ENCODE results near the gene ZNF503. TPM values are rescaled to one million over a fixed set of nuclear protein-coding genes. Genes with fewer than 3 reads are reported as not detected.

Gene ZNF503
- total RNA-seq, 4 donors from 2014 or later, result 9.9 to 15.9 (median 12.0) TPM

DNA sequence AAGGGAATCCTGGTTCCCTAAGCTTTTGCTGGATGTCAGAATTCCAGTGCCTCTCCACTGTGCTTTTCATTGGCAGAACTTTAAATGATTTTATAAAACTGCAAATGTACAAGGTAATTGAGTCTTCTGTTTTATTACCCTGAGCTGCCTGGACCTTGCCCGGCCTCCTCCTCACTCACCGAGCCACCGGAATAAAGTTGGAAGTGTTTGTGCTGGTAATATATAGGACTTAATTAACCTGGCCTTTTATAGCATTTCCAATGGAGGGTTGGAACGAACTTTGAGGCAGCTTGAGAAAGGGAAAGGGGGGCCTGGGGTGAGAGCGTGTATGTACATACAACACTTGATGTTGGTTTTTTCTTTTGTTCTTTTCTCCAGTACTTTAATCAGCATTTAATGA, 43.4 kb downstream of the ZNF503 start:
- H3K4me3 ChIP-seq, result no peak overlapping the region
- H3K36me3 ChIP-seq, result no peaks in the 10 kb centered on the region
- TF ChIP-seq EP300 (IDR thresholded peaks at IDR 0.05) (no peak), POLR2A (IDR thresholded peaks at IDR 0.05) (no peak)
- TF ChIP-seq, protein P1, sequence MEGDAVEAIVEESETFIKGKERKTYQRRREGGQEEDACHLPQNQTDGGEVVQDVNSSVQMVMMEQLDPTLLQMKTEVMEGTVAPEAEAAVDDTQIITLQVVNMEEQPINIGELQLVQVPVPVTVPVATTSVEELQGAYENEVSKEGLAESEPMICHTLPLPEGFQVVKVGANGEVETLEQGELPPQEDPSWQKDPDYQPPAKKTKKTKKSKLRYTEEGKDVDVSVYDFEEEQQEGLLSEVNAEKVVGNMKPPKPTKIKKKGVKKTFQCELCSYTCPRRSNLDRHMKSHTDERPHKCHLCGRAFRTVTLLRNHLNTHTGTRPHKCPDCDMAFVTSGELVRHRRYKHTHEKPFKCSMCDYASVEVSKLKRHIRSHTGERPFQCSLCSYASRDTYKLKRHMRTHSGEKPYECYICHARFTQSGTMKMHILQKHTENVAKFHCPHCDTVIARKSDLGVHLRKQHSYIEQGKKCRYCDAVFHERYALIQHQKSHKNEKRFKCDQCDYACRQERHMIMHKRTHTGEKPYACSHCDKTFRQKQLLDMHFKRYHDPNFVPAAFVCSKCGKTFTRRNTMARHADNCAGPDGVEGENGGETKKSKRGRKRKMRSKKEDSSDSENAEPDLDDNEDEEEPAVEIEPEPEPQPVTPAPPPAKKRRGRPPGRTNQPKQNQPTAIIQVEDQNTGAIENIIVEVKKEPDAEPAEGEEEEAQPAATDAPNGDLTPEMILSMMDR (IDR thresholded peaks at IDR 0.05), result no peak
- 69 to 73% methylated on average over 5 of the region's 5 CpGs for WGBS, 2 donors
- H3K27ac ChIP-seq, result peak overlapping the region in 1 of 4 donors; percentile 23
- H3K9me3 ChIP-seq, result peaks cover 0 to 20% (median 0%) of the 10 kb centered on the region in 4 donors
- no peak for DNase-seq (ENCODE audit: low spot score in 2 of 2)
- peaks cover 0 to 4% (median 1%) of the 10 kb centered on the region in 4 donors for H3K4me1 ChIP-seq
- H3K27me3 ChIP-seq, result no peaks in the 10 kb centered on the region

- WGBS, 2 donors, result 91 to 95% methylated on average over 4 of the region's 4 CpGs
- Histone ChIP-seq H3K36me3 (no peaks in the 10 kb centered on the region), H3K27me3 (no peaks in the 10 kb centered on the region), H3K27ac (no peak overlapping the region), H3K9me3 (peaks cover 0 to 20% (median 0%) of the 10 kb centered on the region in 4 donors), H3K4me1 (peaks cover 0 to 4% (median 2%) of the 10 kb centered on the region in 4 donors), H3K4me3 (no peak overlapping the region)
- no peak for TF ChIP-seq EP300 (IDR thresholded peaks at IDR 0.05)
- TF ChIP-seq POLR2A (IDR thresholded peaks at IDR 0.05), result no peak
- TF ChIP-seq, protein P1 (IDR thresholded peaks at IDR 0.05), result no peak
- DNase-seq (ENCODE audit: low spot score in 2 of 2), result no peak
Observed at GRCh38 chr10:75357500-75357899, 44.1 kb downstream of the ZNF503 start.

DNA sequence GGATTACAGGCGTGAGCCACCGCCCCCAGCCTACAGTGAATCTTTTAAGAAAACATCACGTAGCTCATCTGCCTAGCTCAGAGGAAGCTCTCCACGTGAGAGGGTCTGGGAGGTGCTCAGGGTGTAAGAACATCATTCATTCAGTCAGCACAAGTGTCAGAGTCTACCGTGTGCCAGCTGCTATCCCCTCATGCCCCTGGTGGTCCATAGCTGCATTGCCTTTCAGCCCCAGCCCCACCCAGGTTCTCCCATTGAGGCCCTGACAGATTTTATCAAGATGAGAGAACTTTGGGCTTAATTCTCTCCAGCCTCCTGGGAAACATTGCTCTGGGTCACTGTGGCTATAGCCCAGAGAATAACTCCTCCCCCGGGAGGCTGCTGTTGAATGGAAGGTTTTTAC, 45.1 kb downstream of the ZNF503 start:
- no peaks in the 10 kb centered on the region for H3K36me3 ChIP-seq
- no peak for DNase-seq (ENCODE audit: low spot score in 2 of 2)
- no peak overlapping the region for H3K27ac ChIP-seq
- H3K4me1 ChIP-seq, result peaks cover 0 to 4% (median 2%) of the 10 kb centered on the region in 4 donors
- 71 to 78% methylated on average over 6 of the region's 6 CpGs for WGBS, 2 donors
- H3K9me3 ChIP-seq, result peaks cover 0 to 20% (median 0%) of the 10 kb centered on the region in 4 donors
- no peak overlapping the region for H3K4me3 ChIP-seq
- no peak for TF ChIP-seq POLR2A (IDR thresholded peaks at IDR 0.05)
- TF ChIP-seq, protein P1 (IDR thresholded peaks at IDR 0.05), result no peak
- no peaks in the 10 kb centered on the region for H3K27me3 ChIP-seq

DNA sequence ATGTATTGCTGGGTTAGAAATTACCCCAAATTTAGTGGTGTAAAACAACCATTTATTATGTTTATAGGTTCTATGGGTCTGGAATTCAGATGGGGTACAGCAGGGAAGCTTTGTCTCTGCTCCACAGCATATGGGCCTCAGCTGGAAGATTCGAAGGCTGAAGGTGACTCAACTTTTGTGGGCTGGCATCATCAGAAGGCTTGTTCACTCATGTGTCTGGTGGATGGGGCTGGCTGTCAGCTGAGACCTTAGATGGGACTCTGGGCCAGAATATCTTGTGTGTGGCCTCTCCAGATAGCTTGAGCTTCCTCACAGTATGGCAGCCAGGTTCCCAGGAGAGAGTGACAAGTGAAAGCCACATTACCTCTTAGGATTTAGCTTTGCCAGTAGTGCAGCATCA, 45.9 kb downstream of the ZNF503 start:
- no peak for DNase-seq (ENCODE audit: low spot score in 2 of 2)
- 82 to 100% methylated on average over 1 of the region's 1 CpG for WGBS, 2 donors
- peaks cover 0 to 20% (median 0%) of the 10 kb centered on the region in 4 donors for H3K9me3 ChIP-seq
- no peaks in the 10 kb centered on the region for H3K36me3 ChIP-seq
- H3K4me1 ChIP-seq, result peaks cover 0 to 4% (median 2%) of the 10 kb centered on the region in 4 donors
- no peak overlapping the region for H3K27ac ChIP-seq
- no peak overlapping the region for H3K4me3 ChIP-seq
- no peaks in the 10 kb centered on the region for H3K27me3 ChIP-seq
- TF ChIP-seq POLR2A (IDR thresholded peaks at IDR 0.05), result no peak
- TF ChIP-seq, protein P1 (IDR thresholded peaks at IDR 0.05), result no peak
- TF ChIP-seq EP300 (IDR thresholded peaks at IDR 0.05), result no peak

GRCh38 chr10:75353183-75353582, 48.4 kb downstream of the ZNF503 start:
- Histone ChIP-seq H3K27ac (no peak overlapping the region), H3K4me3 (no peak overlapping the region), H3K27me3 (no peaks in the 10 kb centered on the region), H3K4me1 (peaks cover 0 to 4% (median 0%) of the 10 kb centered on the region in 4 donors), H3K36me3 (no peaks in the 10 kb centered on the region), H3K9me3 (peaks cover 0 to 20% (median 0%) of the 10 kb centered on the region in 4 donors)
- WGBS, 2 donors, result 26 to 38% methylated on average over 7 of the region's 7 CpGs
- TF ChIP-seq, protein P1 (IDR thresholded peaks at IDR 0.05), result no peak
- TF ChIP-seq EP300 (IDR thresholded peaks at IDR 0.05) (no peak), POLR2A (IDR thresholded peaks at IDR 0.05) (no peak)
- DNase-seq (ENCODE audit: low spot score in 2 of 2), result no peak
